OCI-LY3 (cell line): ENCODE measurements around the gene PDZD7.

Experiments used
- H2AFZ ChIP-seq: fragments of 200-600, 300-600 bp; shearing (Covaris generic); 2 replicates; pipeline ENCODE4 v1.6.0; 2014; ENCODE audit warnings: antibody characterized with exemption, low read depth, low read length
- H3K27ac ChIP-seq: fragments of 200-600, 300-600 bp; sonication (generic); 2 replicates; pipeline ENCODE4 v1.5.1; 2014; ENCODE audit warnings: mild to moderate bottlenecking, low read length, moderate library complexity, mixed read lengths
- H3K27me3 ChIP-seq: fragments of 200-600, 300-600 bp; sonication (generic); 2 replicates; pipeline ENCODE4 v1.6.1; 2014; ENCODE audit warnings: low read depth, low read length, mixed read lengths
- H3K36me3 ChIP-seq: fragments of 200-600, 300-600 bp; sonication (generic); replicated peaks from 2 replicates; pipeline ENCODE3; 2014; ENCODE audit warnings: low read depth, low read length, mixed read lengths
- H3K4me1 ChIP-seq: fragments of 300-600, 200-600 bp; sonication (generic); 2 replicates; pipeline ENCODE4 v1.6.1; 2014; ENCODE audit warnings: low read length, mixed read lengths
- H3K4me2 ChIP-seq: fragments of 200-600, 300-600 bp; sonication (generic); 2 replicates; pipeline ENCODE4 v1.6.1; 2014; ENCODE audit warnings: low read length, mixed read lengths
- H3K4me3 ChIP-seq: fragments of 300-600, 200-600 bp; sonication (generic); 2 replicates; pipeline ENCODE4 v1.5.1; 2014; ENCODE audit warnings: antibody characterized with exemption, mild to moderate bottlenecking, low read length, moderate library complexity
- H3K79me2 ChIP-seq: fragments of 300-600, 200-600 bp; shearing (Covaris generic); 2 replicates; pipeline ENCODE4 v1.6.1; 2014; ENCODE audit warnings: mild to moderate bottlenecking, low read length, mixed read lengths
- H3K9ac ChIP-seq: fragments of 300-600, 200-600 bp; shearing (Covaris generic); 2 replicates; pipeline ENCODE4 v1.6.0; 2014; ENCODE audit warnings: mild to moderate bottlenecking, low read length, moderate library complexity
- H3K9me3 ChIP-seq: fragments of 200-600, 300-600 bp; shearing (Covaris generic); 2 replicates; pipeline ENCODE4 v1.6.1; 2014; ENCODE audit warnings: low read length, mixed read lengths; ENCODE audit not compliant: insufficient read depth
- H4K20me1 ChIP-seq: fragments of 200-600, 300-600 bp; sonication (generic); 2 replicates; pipeline ENCODE4 v1.6.1; 2016; ENCODE audit warnings: low read length, mixed read lengths; ENCODE audit not compliant: insufficient read depth
- CTCF ChIP-seq: fragments of 200-600, 300-600 bp; sonication (generic); IDR thresholded peaks from 2 replicates; pipeline ENCODE4 v1.5.1; 2014; ENCODE audit warnings: antibody characterized with exemption, low read length, low read depth
- EZH2phosphoT487 ChIP-seq: fragments of 200-600 bp; shearing (Covaris generic); IDR thresholded peaks from 2 replicates; pipeline ENCODE4 v1.6.1; 2018; ENCODE audit warnings: antibody characterized with exemption, mixed run types, low read depth

The PDZD7 gene

GRCh38 chr10:101018118-101018599, 12.8 kb downstream of the PDZD7 start:
- Histone ChIP-seq H3K9me3 (no peaks in the 10 kb centered on the region), H3K4me3 (peak overlapping the region; percentile 68), H3K36me3 (no peaks in the 10 kb centered on the region), H3K9ac (peak overlapping the region; percentile 39; the same call in 1 of the 2 replicates), H4K20me1 (no peaks in the 10 kb centered on the region), H3K27ac (no peak overlapping the region), H3K4me2 (peak overlapping the region; percentile 64), H3K4me1 (peaks cover 9% of the 10 kb centered on the region), H2AFZ (peak overlapping the region; percentile 73), H3K79me2 (no peaks in the 10 kb centered on the region), H3K27me3 (peaks cover 19% of the 10 kb centered on the region)
- no peak for TF ChIP-seq EZH2phosphoT487
- TF ChIP-seq CTCF = no peak

- TF ChIP-seq EZH2phosphoT487 (no peak), CTCF (no peak)
- Histone ChIP-seq H3K79me2 (no peaks in the 10 kb centered on the region), H3K4me3 (no peak overlapping the region), H3K27ac (no peak overlapping the region), H3K4me1 (peaks cover 19% of the 10 kb centered on the region), H3K36me3 (no peaks in the 10 kb centered on the region), H3K4me2 (no peak overlapping the region), H3K9ac (no peak overlapping the region), H3K9me3 (no peaks in the 10 kb centered on the region), H4K20me1 (no peaks in the 10 kb centered on the region), H2AFZ (no peak overlapping the region), H3K27me3 (peaks cover 19% of the 10 kb centered on the region)
Measured at GRCh38 chr10:101016814-101017213, 14.1 kb downstream of the PDZD7 start.

GRCh38 chr10:101015582-101015973, 15.4 kb downstream of the PDZD7 start:
- Histone ChIP-seq H3K4me1 (peaks cover 19% of the 10 kb centered on the region), H4K20me1 (no peaks in the 10 kb centered on the region), H3K79me2 (no peaks in the 10 kb centered on the region), H3K4me2 (no peak overlapping the region), H3K27ac (no peak overlapping the region), H3K36me3 (no peaks in the 10 kb centered on the region), H3K9ac (no peak overlapping the region), H3K9me3 (no peaks in the 10 kb centered on the region), H3K4me3 (no peak overlapping the region), H2AFZ (no peak overlapping the region), H3K27me3 (peaks cover 19% of the 10 kb centered on the region)
- TF ChIP-seq CTCF = no peak
- no peak for TF ChIP-seq EZH2phosphoT487

- peaks cover 19% of the 10 kb centered on the region for H3K4me1 ChIP-seq
- H3K9ac ChIP-seq = no peak overlapping the region
Measured at GRCh38 chr10:101014966-101015581, 15.9 kb downstream of the PDZD7 start.

More at GRCh38 chr10:101014966-101015581, 15.9 kb downstream of the PDZD7 start:
- Histone ChIP-seq H3K4me2 (no peak overlapping the region), H3K27ac (no peak overlapping the region), H3K79me2 (no peaks in the 10 kb centered on the region), H3K9me3 (no peaks in the 10 kb centered on the region), H2AFZ (no peak overlapping the region), H3K36me3 (no peaks in the 10 kb centered on the region), H3K4me3 (no peak overlapping the region), H3K27me3 (peaks cover 19% of the 10 kb centered on the region), H4K20me1 (no peaks in the 10 kb centered on the region)
- TF ChIP-seq CTCF (no peak), EZH2phosphoT487 (no peak)
